Posterior cingulate gyrus (tissue), 11 donors: ENCODE data around the gene LINS1.

ENCODE experiments used
- DNase-seq, 10 donors: peaks; one replicate each; pipeline versions ENCODE4 v3.0.0 to v3.0.0-alpha.2; 2020 to 2021; ENCODE audit warnings: mixed read lengths in 3 of 10
- intact Hi-C: fragments of 100-400 bp; cut with DNase I; formaldehyde crosslinking; loops from one replicate; pipeline ENCODE4 v1.15.1; 2023

LINS1 gene, protein sequence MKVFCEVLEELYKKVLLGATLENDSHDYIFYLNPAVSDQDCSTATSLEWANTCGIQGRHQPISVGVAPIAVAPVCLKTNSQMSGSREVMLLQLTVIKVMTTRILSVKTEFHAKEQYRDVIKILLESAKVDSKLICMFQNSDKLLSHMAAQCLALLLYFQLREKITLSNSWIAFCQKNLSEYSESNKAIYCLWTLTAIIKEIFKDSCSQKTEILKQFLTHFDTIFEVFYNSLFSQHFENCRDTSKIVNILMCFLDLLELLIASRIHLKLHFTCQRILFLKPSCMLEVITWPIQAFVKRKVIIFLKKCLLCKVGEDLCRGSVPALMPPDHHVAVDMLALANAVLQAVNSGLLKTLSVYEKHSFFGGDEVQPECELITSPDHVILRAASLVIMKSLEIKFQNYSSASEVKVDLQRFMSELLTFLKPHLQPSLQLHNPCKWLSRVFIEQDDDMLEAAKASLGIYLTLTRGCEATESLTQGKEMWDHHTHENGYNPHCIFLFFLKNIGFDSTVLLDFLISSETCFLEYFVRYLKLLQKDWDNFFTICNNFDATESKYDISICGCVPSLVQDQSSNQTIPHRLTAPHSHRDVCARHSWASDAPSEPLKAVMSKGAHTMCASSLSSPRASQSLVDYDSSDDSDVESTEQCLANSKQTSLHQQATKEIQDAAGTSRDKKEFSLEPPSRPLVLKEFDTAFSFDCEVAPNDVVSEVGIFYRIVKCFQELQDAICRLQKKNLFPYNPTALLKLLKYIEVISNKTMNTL

DNA sequence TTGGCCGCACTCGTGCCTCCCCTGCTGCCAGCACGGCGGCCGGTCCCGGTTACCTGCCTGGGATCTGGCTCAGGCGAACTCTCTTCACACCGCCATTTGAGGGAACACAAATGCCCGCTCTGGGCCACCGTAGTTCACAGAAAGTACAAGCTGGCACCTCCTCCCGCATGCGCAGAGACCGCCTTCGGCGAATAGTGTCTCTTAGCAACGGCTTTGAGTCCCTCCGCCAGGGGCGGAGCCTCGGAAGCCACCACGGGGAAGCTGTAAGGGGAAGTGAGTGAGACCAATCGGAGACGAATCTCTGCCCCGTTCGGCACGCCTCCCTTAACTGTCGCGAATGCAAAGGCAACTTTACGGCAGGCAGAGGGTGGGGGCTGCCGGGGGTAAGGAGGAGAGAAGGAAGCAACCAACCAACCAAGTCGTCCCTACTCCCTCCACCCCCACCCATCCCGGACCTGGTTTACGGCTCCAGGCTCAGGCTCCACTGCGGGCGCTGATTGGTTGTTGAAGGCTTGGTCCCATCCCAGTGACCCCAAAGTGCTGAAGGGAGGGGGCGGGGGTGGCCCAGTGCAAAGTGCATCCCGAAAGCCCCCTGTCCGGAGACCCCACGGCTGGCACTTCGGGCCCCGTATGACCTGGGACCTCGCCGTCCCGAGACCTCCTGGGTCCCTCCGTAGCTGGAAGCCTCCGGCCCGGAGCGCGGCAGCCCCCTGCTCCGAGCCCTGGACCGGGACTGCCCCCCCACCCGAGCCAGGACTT lies at the start of gene LINS1, which contains the start of gene ASB7:
TSS of gene LINS1 (minus strand) at position 121 of the 759 bp plus-strand sequence. CDS start 21,342 bp downstream, outside the sequence.
TSS of gene ASB7 (plus strand) at position 526 of the 759 bp plus-strand sequence. CDS start 9,628 bp downstream, outside the sequence.
- intact Hi-C loops, result loop anchor here (1.0 to 2.0 kb wide), 2 partner anchors 252 to 649 kb away; no protein-coding TSS in a partner anchor
- peak; percentile 99 to 100 (median 100) for DNase-seq

GRCh38 chr15:100651253-100651652 lies 49.3 kb upstream of the LINS1 start:
- intact Hi-C loops, result no loop called here
- DNase-seq, result no peak

GRCh38 chr15:100650685-100651084 lies 48.7 kb upstream of the LINS1 start:
- intact Hi-C loops, result no loop called here
- no peak for DNase-seq

- no peak for DNase-seq
- intact Hi-C loops, result no loop called here
These were observed 47.0 kb upstream of the LINS1 start for GRCh38 chr15:100648951-100649350.

DNA sequence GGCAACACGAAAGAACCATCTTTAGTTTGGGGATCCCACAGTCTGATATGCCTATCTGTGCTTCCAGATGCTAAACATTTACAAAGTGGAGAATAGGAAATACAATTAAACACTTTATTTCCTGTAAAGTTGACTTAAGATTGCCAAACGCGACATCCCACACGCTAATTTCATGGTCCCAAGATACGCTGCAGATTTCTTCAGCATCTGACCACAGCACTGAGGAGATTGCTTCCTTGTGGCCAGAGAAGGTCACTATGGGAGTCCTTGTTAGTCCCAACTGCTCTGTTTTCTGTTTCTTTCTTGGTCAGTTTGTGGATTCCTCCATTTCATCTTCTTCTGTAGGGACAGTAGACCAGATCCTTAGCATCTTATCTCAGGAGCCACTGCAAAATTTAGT lies 43.7 kb upstream of the LINS1 start:
- intact Hi-C loops, result no loop called here
- DNase-seq, result no peak

DNA sequence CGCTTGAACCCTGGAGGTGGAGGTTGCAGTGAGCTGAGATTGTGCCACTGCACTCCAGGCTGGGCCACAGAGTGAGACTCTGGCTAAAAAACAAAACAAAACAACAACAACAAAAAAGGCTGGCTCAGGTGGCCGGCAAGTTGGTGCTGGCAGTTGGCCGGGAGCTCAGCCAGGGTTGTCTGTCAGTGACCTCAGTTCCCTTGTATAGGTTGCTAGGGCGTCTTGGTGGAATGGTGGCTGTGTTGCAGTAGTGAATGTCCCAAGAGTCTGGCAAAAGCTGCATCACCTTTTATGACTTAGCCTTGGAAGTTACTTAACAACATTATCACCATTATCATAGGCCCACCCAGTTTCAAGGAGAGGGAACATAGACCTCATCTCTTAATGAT lies 41.0 kb upstream of the LINS1 start:
- intact Hi-C loops, result no loop called here
- no peak for DNase-seq

DNA sequence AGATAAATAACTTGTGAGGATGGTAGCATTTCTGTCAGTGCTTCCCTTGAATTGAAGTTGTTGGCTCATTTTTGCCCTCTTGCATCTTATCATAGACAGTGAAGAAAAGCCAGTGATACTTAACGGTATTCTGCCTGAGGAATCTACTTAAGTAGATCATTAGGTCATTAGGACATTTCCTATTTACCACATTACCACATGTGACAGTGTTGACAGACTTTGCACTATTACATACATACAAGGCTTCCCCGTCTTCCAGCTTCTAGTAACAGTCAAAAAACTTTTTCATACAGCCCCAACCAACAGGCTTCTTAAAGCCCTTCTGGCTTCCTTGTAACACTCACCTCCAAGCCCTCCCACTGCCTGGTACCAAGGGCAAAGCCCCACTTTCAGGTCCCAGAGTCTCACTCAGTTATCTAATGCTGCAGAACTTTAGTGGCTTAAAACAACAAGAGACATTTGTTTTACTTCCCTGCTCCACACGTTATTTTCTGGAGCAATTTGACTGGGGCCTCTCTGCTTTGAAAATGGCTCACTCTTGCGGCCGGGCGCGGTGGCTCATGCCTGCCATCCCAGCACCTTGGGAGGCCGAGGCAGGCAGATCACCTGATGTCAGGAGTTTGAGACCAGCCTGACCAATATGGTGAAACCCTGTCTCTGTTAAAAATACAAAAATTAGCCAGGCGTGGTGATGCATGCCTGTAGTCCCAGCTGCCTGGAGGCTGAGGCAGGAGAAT lies 40.4 kb upstream of the LINS1 start:
- intact Hi-C loops, result no loop called here
- DNase-seq, result no peak

DNA sequence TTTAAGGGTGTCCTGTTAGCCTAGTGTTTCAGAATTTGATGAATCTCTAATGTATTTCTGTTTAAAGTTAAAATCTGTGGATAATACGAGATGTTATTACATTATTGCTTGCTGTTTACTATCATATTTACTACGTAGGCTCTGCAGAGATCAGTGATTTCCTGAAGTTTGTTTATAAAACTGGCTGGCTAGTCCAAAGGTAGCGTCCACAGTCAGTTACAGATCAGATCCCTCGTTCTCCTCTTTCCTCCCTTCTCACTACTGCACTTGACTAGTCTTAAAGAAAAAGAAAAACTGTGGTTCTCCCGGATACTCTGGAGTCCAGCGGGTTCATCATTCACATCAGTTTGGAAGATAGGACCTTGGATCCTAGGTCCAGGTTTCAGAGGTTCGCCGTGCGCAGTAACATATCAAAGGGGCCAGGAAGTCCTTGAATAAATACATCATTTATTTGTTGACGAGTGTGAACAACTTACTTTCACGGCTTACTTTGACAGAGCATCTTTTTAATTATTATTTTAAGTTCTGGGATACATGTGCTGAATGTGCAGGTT lies 36.3 kb upstream of the LINS1 start:
- no peak for DNase-seq
- intact Hi-C loops, result loop anchor here (5.0 kb wide), 1 partner anchor 354 kb away; no protein-coding TSS in a partner anchor

- intact Hi-C loops, result loop anchor here (5.0 kb wide), 1 partner anchor 357 kb away; no protein-coding TSS in a partner anchor
These were observed 33.6 kb upstream of the LINS1 start for GRCh38 chr15:100635406-100636071.

DNA sequence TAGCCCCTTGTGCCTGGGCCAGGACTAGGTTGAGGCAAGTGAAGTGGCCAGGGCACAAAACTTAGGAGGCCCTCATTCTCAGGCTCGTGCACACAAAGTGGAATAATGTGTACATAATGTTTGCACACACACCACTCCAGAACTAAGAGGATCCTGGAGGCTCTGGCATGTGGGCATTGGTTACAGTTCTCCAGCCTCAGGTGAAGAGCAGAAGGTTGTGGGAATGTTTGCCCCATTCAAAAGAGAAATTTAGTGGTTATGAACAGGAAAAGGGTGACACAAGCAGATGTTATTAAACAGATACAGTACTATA lies 31.7 kb upstream of the LINS1 start:
- no peak for DNase-seq
- intact Hi-C loops, result no loop called here

More at GRCh38 chr15:100635406-100636071, 33.6 kb upstream of the LINS1 start:
- DNase-seq, result no peak

- intact Hi-C loops, result no loop called here
- DNase-seq, result no peak
These were observed 29.8 kb upstream of the LINS1 start for GRCh38 chr15:100631831-100632230.

GRCh38 chr15:100628746-100629145 lies 26.8 kb upstream of the LINS1 start:
- intact Hi-C loops, result loop anchor here (2.0 to 10.0 kb wide), 2 partner anchors 244 to 616 kb away; no protein-coding TSS in a partner anchor
- DNase-seq, result no peak

- intact Hi-C loops, result loop anchor here (1.0 to 10.0 kb wide), 3 partner anchors 245 to 617 kb away; no protein-coding TSS in a partner anchor
- peak in 8 of 10 donors; percentile 24 to 82 (median 70) for DNase-seq
These were observed 25.9 kb upstream of the LINS1 start for GRCh38 chr15:100627789-100628395.

GRCh38 chr15:100623301-100623700 lies 21.3 kb upstream of the LINS1 start:
- intact Hi-C loops, result loop anchor here (10.0 kb wide), 1 partner anchor 622 kb away; no protein-coding TSS in a partner anchor
- DNase-seq, result no peak

- no peak for DNase-seq
- intact Hi-C loops, result no loop called here
These were observed 14.7 kb upstream of the LINS1 start for GRCh38 chr15:100616700-100617099.

DNA sequence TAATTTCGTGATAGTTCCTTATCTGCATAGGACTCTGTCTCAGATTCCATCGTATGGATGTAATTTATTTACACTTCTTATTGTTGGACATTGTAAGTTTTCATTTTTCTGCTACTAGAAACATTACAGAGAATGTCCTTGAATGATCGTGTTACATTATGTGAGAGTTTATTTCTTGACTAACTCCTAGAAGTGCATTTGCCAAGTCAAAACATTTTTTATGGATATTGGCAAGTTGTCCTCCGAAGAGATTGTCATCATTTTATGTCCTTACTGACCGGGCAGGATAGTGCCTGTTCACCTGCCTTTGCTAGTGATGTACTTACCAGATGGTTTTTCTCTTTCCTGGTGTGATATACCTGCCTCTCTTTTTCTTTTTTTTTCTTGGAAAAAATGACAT lies 13.8 kb upstream of the LINS1 start:
- intact Hi-C loops, result no loop called here
- no peak for DNase-seq

DNA sequence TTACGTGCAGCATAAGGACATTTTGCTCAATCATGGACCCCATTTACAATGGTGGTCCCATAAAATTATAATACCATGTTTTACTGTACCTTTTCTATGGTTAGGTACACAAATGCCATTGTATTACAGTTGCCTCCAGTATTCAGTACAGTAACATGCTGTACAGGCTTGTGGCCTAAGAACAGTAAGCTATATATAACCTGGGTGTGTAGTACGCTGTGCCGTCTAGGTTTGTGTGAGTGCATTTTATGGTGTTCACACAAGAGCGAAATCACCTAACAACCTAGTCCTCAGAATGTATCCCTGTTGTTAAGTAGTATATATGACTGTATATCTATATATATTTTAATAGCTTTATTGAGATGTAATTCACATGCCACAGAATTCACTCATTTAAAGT lies 12.9 kb upstream of the LINS1 start:
- intact Hi-C loops, result no loop called here
- DNase-seq, result no peak

DNA sequence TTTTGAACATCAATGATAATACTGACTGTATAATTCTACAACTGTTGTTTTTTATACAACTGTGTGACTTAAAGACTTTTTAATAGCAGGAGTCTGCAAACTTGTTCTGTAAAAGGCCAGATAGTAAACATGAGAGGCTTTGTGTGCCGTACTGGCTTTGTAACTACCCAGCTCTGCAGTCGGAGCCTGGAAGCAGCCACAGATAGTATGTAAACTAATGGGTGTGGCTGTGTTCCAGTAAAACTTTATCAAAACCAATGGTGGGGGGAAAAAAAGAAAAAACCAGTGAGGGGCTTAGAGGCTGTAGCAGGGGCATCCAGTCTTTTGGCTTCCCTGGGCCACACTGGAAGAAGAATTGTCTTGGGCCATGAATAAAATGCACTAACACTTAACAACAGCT lies 12.4 kb upstream of the LINS1 start:
- no peak for DNase-seq
- intact Hi-C loops, result no loop called here

- no peak for DNase-seq
- intact Hi-C loops, result no loop called here
These were observed 11.2 kb upstream of the LINS1 start for GRCh38 chr15:100613208-100613607.
